Mesenteric fat pad (tissue), 1 donor: ENCODE measurements around the gene ARHGAP15. TPM values are rescaled to one million over a fixed set of nuclear protein-coding genes. Genes with fewer than 3 reads are reported as not detected.

Experiments
- DNase-seq: peaks from one replicate; pipeline ENCODE4 v3.0.0-alpha.2; 2020; ENCODE audit warnings: low spot score
- total RNA-seq: library from RNA; stranded (reverse); fragmentation: NEBNext Ultra II Directional; extraction: Animal tissue kit (Norgen Biotek cat#: 25700); gene quantifications from one replicate; pipeline ENCODE4 v1.2.1, GENCODE V29; 2021
- donor health status: DM: yes; HTN: yes; CAD: no.

ARHGAP15 gene
- total RNA-seq, 1 donor from 2014 or later = 11.6 TPM

DNA sequence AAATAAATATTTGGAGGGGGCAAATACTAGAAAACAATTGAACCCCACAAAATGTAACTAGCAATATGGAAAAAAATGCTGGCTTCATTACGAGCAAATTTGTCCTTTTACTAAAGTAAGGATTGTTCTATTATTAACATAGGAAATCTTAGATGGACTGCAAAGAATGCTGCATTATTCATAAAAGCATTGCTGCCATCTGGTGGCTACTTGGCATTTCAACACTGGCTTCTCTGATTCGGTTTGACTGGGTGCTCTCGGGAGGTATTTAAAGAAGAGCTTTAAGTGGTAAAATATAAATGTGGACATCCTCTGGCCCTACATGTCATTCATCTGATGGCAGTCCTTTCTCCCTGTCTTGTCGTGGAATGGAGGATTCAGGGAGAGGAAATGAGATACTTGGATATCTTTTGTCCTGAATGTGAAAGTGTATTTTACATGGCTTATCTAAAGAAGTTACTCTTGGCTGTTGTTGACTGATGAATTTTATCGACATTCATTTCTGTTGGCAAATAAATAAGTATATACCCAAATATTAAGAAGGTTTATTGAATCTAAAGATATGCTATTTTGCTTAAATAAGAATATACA is 130.2 kb downstream of the ARHGAP15 start:
- DNase-seq = no peak

- DNase-seq = no peak
These were observed 132.8 kb downstream of the ARHGAP15 start for GRCh38 chr2:143261986-143262385.

DNA sequence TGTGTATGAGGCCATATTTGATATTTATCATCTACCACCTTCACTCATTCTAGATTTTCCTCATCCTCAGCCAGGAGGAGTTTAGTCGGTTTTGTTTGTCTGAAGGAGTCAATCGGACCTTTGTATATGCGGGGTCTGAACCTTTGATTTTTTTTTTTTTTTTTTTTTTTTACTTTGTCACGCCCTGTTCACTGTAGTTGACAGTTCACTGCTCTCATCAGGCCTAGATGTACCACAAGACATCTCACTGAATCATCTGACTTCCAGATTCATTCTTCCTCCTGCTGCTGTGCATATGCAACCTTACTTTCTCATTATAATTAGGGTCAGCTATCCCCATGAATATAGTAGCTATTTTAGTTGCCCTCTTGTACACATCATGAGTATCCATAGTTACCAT is 133.2 kb downstream of the ARHGAP15 start:
- DNase-seq = no peak

DNA sequence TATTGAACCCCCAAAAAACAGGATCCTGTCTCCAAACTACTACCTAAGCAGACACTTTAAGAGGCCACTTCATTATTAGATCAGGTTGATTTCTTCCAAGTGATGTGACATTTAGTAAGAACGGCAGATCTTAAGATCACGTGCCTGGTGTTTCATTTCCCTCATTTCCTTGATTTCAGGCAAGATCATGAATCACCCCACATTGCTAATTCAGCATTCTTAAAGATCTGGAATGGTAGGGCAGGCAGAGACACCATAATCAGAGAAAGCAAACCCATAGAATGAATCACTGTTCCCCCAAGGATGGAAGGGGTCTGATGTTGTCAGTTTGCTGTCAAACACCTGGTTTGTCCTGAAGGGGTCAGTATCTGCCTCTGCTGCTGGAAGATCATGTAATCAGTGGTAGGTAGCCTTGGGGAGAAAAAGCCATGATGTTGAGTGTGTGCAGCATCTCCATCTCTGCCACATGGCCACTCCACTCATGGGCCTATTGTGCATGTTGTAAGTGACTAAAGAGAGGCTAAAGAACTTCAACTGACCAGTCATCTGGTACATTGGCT is 133.9 kb downstream of the ARHGAP15 start:
- DNase-seq = no peak

DNA sequence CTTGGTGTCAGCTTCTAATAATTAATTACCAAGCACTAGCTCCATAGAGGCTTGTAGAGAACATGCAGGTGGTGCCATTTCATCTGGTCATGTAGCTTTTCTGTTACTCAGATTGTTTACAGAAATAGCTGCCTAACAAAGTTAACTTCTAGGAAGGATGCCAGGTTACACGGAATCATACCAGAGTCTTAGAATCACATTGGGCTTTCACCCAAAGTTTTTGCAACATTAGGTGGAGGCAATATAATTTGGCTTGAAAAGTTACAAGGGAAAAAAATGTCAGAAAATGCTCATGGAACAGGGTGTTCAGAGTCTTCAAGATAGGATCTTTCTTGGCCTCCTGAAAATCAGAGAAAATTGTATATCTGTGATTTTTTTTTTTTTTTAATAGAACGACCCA is 135.6 kb downstream of the ARHGAP15 start:
- DNase-seq = no peak

GRCh38 chr2:143279672-143280071 is 150.5 kb downstream of the ARHGAP15 start:
- DNase-seq = no peak

DNA sequence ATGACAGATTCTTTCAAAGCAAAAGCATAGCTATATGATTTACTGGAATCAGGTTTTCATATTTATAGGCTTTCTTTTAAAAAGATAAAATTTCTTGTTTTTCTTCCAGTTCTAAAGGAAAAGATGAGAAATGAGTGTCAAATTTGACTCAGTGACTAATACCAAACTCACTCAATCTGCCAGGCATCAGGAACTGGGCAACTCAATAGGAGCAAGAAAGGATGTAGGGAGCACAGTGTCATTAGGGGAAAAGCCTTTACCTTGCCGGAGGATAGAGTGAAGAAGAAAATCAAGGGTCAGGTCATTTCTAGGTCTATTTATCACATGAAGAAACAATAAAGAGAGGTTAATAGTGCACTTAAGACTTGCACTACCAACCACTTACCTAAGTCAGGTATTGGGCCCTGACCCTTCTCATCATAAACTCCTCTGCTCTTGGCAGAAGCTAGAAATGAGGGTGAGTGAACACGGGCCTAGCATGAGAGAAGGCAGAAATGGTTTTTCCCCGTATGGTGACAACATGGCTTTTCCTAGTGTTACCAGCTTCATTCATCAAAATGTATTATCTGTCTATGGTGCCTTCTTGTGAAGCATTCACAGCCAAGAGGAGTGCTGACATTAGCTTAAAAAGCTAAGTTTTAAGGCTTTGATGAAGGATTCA is 151.0 kb downstream of the ARHGAP15 start:
- no peak for DNase-seq

DNA sequence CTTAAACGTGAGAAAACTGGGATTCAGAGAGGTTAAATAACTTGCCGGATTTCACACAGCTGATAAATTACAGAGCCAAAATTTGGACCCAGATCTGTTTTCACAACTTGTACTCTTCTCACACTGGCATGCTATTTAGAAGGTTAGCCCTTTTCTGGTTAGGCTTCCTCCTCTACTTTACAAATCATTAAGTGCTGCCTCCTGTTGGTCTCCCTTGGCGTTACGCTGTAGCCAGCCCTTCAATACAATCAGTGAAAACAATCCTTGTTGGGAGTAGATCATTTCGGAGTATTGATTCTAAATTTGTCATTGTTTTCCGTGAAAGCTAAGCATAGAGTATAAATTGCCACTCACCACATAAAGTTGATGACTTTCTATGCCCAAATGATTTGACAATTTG is 153.5 kb downstream of the ARHGAP15 start:
- DNase-seq = no peak

DNA sequence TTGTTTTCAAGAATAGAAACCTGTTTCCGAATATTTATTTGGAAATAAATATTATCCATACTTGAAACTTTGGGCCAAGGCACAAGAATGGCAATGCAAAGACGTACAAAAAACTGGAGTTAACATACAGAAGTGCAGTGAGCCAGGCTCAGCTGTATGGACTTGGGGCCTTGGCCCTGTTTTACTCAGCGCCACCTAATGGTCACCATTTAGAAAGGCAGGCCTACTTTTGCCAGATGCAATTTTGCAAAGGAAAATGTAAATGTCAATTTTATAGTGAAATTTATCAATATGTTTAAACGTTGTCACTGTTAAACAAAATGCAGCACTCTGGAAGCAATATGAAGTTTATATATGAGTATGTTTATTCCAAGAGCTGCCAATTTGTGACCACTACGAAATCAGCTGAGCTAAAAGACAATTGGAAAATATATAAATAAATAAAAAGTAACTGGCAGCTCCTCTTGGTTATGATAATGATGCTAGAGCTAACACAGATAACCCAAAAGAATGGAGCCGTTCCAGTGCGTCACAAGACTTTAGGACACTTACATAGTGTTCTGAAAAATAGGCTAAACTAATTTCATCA is 155.0 kb downstream of the ARHGAP15 start:
- DNase-seq = no peak

DNA sequence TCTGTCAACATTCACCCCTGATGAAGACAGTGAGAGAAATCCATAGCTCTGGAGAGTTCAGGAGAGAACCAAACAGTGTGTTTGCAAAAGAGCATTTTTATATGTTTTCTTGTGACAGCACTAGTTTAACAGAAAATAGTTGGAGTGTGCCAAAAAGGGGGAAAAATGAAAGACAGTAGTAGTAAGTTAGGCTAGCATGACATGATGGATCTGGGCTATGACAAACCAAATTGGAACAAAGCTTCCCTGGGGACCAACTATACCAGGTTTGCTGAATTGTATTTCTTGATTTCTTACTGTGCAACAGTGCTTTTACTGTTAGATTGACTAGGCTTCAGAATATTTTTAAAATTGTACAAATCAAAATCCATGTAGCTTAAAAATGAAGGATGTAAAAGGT is 159.8 kb downstream of the ARHGAP15 start:
- DNase-seq = no peak

- DNase-seq = no peak
These were observed 161.0 kb downstream of the ARHGAP15 start for GRCh38 chr2:143290221-143290620.

DNA sequence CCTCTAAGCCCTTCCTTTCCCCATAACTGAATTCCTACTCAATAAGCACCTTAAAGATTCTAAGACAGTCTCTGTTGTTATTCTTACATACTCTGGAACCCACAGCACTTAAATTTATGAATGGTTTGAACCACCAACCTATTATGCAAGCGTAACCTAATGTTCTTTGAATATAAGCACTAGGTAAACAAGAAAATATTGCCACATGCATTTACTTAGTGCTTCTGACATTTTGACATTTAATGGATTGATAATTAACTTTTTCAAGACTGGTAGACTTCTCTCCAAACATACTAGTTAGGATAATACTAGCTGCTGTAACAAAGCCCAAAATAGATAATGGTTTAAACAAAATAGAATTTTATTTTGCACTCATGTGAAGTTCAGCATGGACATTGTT is 164.8 kb downstream of the ARHGAP15 start:
- DNase-seq = no peak

GRCh38 chr2:143296089-143296488 is 166.9 kb downstream of the ARHGAP15 start:
- no peak for DNase-seq

- DNase-seq = no peak
These were observed 168.0 kb downstream of the ARHGAP15 start for GRCh38 chr2:143297182-143297581.

DNA sequence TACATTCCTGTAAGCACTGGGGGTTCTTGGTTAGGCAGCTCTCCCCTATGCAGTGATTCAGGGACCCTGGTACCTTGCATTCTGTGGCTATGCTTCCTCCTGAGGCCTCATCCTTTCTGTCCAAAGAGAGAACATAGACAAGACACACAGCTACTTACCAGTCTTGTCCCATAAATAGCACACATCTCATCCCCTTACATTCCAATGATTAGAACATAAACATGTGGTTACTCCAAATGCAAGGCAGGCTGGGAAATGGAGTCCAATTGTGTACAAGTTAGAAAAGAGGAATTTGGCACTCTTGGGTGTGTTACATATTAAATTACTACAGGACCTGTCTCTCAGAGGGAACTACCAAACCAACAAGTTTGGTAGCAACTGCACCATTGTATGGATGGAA is 171.3 kb downstream of the ARHGAP15 start:
- no peak for DNase-seq

- no peak for DNase-seq
These were observed 182.2 kb downstream of the ARHGAP15 start for GRCh38 chr2:143311426-143311825.

DNA sequence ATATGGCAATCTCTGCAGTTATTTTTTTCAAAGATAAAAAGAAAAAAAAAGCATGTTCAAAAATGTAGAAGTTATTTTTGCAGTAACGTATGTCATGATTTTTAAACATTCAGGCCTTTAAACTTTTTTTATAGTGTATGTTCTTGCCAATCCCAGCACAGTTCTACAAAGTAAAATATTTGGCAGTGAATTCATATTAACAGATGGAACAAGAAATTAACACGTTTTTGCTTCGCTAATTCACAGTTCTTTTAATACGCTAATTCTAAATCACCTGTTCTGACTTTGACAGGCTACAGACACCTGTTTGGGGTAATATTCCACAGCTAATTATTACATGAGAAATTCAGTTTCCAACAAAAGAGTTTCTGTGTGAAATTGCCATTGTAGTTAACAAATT is 183.2 kb downstream of the ARHGAP15 start:
- no peak for DNase-seq

GRCh38 chr2:143313861-143314260 is 184.6 kb downstream of the ARHGAP15 start:
- no peak for DNase-seq

DNA sequence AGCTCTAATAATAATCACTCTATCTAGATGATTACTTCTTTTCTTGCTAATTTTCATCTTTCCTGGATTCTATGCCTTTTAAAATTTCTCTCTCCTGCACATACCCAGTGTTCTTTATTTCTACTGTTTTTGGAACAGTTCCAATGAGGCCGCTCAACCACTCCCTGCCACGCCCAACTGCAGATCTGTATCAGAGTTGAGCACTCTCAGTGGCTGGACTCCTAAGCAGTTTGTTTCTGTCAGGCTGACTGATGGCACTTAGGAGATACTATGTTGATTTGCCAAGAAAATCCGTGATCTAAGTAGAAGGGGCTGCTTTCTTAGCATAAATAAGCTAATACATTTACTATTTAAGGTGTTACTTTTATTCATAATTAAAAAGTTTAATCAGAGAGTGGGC is 192.8 kb downstream of the ARHGAP15 start:
- no peak for DNase-seq

GRCh38 chr2:143329288-143329687 is 200.1 kb downstream of the ARHGAP15 start:
- no peak for DNase-seq

GRCh38 chr2:143333168-143333791 is 204.1 kb downstream of the ARHGAP15 start:
- no peak for DNase-seq

GRCh38 chr2:143333847-143334246 is 204.6 kb downstream of the ARHGAP15 start:
- no peak for DNase-seq
